NCI-H510A treated with DMSO at 0.1 percent for 48 hours (cell line): Measurements from ENCODE around the gene GRM4.
"Not testable (repeated sequence)": the region's sequence is repeated elsewhere in the genome, so short reads cannot be mapped to it uniquely, and the experiment has no call there.

Experiments
- DNase-seq: peaks from one replicate; lab custom pipeline; 2025; lab: John Stamatoyannopoulos, UW

Gene GRM4

GRCh38 chr6:34043359-34043758, 102.5 kb downstream of the GRM4 start:
- DNase-seq = no peak

- DNase-seq = not testable (repeated sequence)
Measured at GRCh38 chr6:34041998-34042397, 103.9 kb downstream of the GRM4 start.

GRCh38 chr6:34041385-34041784, 104.5 kb downstream of the GRM4 start:
- DNase-seq = no peak

GRCh38 chr6:34039943-34040342, 105.9 kb downstream of the GRM4 start:
- DNase-seq = no peak

- no peak for DNase-seq
Measured at GRCh38 chr6:34037151-34037550, 108.7 kb downstream of the GRM4 start.

- no peak for DNase-seq
Measured at GRCh38 chr6:34036357-34037069, 109.4 kb downstream of the GRM4 start.

- DNase-seq = no peak
Measured at GRCh38 chr6:34035704-34036356, 110.1 kb downstream of the GRM4 start.

GRCh38 chr6:34035161-34035560, 110.7 kb downstream of the GRM4 start:
- no peak for DNase-seq

GRCh38 chr6:34032856-34033255, 113.0 kb downstream of the GRM4 start:
- DNase-seq = no peak

GRCh38 chr6:34031625-34032383, 114.1 kb downstream of the GRM4 start:
- DNase-seq = no peak

- DNase-seq = no peak
Measured at GRCh38 chr6:34030831-34031624, 114.9 kb downstream of the GRM4 start.

- DNase-seq = no peak
Measured at GRCh38 chr6:34029489-34030280, 116.2 kb downstream of the GRM4 start.

GRCh38 chr6:34028691-34029360, 117.1 kb downstream of the GRM4 start:
- no peak for DNase-seq

GRCh38 chr6:34027939-34028441, 117.9 kb downstream of the GRM4 start:
- DNase-seq = no peak

GRCh38 chr6:34027445-34027936, 118.4 kb downstream of the GRM4 start:
- DNase-seq = no peak

- no peak for DNase-seq
Measured at GRCh38 chr6:34025861-34026260, 120.0 kb downstream of the GRM4 start.

- no peak for DNase-seq
Measured at GRCh38 chr6:34025112-34025807, 120.6 kb downstream of the GRM4 start.

- DNase-seq = no peak
Measured at GRCh38 chr6:34022873-34023255, 123.0 kb downstream of the GRM4 start.

GRCh38 chr6:34022250-34022872, 123.5 kb downstream of the GRM4 start:
- no peak for DNase-seq
